ENCODE data around the gene TROAP. TPM values are rescaled to one million over a fixed set of nuclear protein-coding genes. Genes with fewer than 3 reads are reported as not detected.

The TROAP gene
- 44.7 and 44.9 TPM in 2 replicates for total RNA-seq
- long read RNA-seq, transcript TROAP-201 (15 exons, 2,527 nt), result major isoform, 10 of 23 reads
- long read RNA-seq, partial matches to known transcripts, result 3 of 23 reads
- long read RNA-seq, other reads (novel, unspliced or antisense), result 10 of 23 reads

- TF ChIP-seq CTCF (IDR thresholded peaks at IDR 0.05; ENCODE audit: unreplicated experiment), result no peak
- H3K4me3 Mint-ChIP-seq (ENCODE audit: low read depth), result peak within 1 kb of the TSS; percentile 98
- peaks cover 14% of the 10 kb centered on the region for H3K4me1 Mint-ChIP-seq (ENCODE audit: low read depth)
- peak within 1 kb of the TSS; percentile 96 for H3K27ac Mint-ChIP-seq
- DNase-seq (ENCODE audit: low spot score, unreplicated experiment), result peak; percentile 95
- H3K36me3 Mint-ChIP-seq (ENCODE audit: insufficient read depth), result no peaks in the 10 kb centered on the region
- H3K9me3 Mint-ChIP-seq (ENCODE audit: low read depth), result no peaks in the 10 kb centered on the region
- peaks cover 10% of the 10 kb centered on the region for H3K27me3 Mint-ChIP-seq
These were observed at the start of gene TROAP for GRCh38 chr12:49322708-49323523. Gene TROAP, plus strand, starts transcription at chr12:49323255. Its CDS starts 354 bp downstream, at chr12:49323609.

GRCh38 chr12:49273726-49274395, 49.2 kb upstream of the TROAP start:
- Mint-ChIP-seq H3K4me1 (ENCODE audit: low read depth) (no peaks in the 10 kb centered on the region), H3K36me3 (ENCODE audit: insufficient read depth) (peaks cover 17% of the 10 kb centered on the region), H3K27me3 (peaks cover 3% of the 10 kb centered on the region), H3K4me3 (ENCODE audit: low read depth) (no peak overlapping the region), H3K27ac (no peak overlapping the region), H3K9me3 (ENCODE audit: low read depth) (no peaks in the 10 kb centered on the region)
- TF ChIP-seq CTCF (IDR thresholded peaks at IDR 0.05; ENCODE audit: unreplicated experiment), result no peak
- no peak for DNase-seq (ENCODE audit: low spot score, unreplicated experiment)

GRCh38 chr12:49274396-49275069, 48.5 kb upstream of the TROAP start:
- TF ChIP-seq CTCF (IDR thresholded peaks at IDR 0.05; ENCODE audit: unreplicated experiment), result no peak
- peaks cover 6% of the 10 kb centered on the region for H3K27me3 Mint-ChIP-seq
- H3K9me3 Mint-ChIP-seq (ENCODE audit: low read depth), result no peaks in the 10 kb centered on the region
- no peak overlapping the region for H3K4me3 Mint-ChIP-seq (ENCODE audit: low read depth)
- H3K4me1 Mint-ChIP-seq (ENCODE audit: low read depth), result no peaks in the 10 kb centered on the region
- no peak overlapping the region for H3K27ac Mint-ChIP-seq
- peaks cover 16% of the 10 kb centered on the region for H3K36me3 Mint-ChIP-seq (ENCODE audit: insufficient read depth)
- no peak for DNase-seq (ENCODE audit: low spot score, unreplicated experiment)

- Mint-ChIP-seq H3K36me3 (ENCODE audit: insufficient read depth) (peaks cover 8% of the 10 kb centered on the region), H3K27me3 (peaks cover 6% of the 10 kb centered on the region), H3K4me1 (ENCODE audit: low read depth) (peaks cover 3% of the 10 kb centered on the region), H3K9me3 (ENCODE audit: low read depth) (no peaks in the 10 kb centered on the region), H3K4me3 (ENCODE audit: low read depth) (no peak overlapping the region), H3K27ac (peak overlapping the region; percentile 30)
- no peak for DNase-seq (ENCODE audit: low spot score, unreplicated experiment)
- no peak for TF ChIP-seq CTCF (IDR thresholded peaks at IDR 0.05; ENCODE audit: unreplicated experiment)
These were observed 46.5 kb upstream of the TROAP start for GRCh38 chr12:49276304-49277290.
